ENCODE results near the gene LRRC70.

The LRRC70 gene

DNA sequence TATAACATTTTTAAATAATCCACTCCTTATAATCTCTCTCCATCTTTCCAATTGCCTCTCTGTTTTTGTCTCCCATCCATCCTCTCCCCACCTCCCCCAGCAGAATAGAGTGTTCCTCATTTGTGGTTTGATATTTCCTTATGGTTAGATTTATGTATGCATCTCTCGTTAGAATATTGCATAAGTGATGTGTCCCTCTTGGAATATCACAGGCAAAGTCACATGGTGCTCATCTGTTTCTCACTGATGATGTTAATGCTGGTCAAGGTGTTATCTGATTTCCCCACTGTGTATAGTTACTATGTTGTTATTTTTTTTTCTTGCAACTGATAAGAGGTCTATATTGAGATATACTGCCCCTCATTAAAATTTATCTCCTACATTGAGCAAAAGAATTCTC is 3.1 kb upstream of the LRRC70 start:
- no peak for DNase-seq (ENCODE audit: low spot score)

GRCh38 chr5:62576570-62577170 is 1.9 kb upstream of the LRRC70 start:
- no peak for DNase-seq (ENCODE audit: low spot score)

DNA sequence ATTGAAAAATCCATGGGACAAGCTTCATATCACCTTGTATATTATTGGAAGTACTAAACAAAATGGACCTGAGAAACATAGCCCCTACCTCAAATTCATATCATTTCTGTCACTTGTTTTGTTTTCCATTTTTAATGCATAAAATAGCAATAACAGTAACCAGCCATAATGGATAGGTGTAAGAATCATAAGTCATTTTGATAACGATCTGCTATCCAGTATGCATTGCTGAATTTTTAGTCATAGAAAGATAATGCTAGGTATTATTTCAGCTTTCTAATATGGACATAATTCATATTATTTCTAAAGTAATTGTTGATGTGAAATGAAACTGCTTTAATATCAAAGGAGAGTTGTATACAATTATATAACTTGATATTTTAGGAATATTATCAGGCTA is 1.1 kb upstream of the LRRC70 start:
- no peak for DNase-seq (ENCODE audit: low spot score)

- no peak for DNase-seq (ENCODE audit: low spot score)
Observed at GRCh38 chr5:62579761-62580160, 1.1 kb downstream of the LRRC70 start.

GRCh38 chr5:62581836-62582597 is 3.4 kb downstream of the LRRC70 start:
- no peak for DNase-seq (ENCODE audit: low spot score)

DNA sequence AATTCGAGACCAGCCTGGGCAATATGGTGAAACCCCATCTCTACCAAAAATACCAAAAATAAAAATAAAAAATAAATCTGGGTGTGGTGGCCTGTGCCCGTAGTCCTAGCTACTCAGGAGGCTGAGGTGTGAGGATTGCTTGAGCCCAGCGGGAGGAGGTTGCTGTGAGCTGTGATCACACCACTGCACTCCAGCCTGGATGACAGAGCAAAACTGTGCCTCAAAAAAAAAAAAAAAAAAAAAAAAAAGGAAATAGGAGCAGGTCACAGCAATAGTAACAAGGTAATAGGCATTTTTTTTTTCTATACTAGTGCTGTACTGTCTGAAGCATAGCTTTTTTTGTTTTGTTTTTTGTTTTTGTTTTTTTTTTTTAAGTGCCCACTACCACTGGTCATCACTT is 5.8 kb downstream of the LRRC70 start:
- DNase-seq (ENCODE audit: low spot score), result no peak

GRCh38 chr5:62585306-62585705 is 6.7 kb downstream of the LRRC70 start:
- no peak for DNase-seq (ENCODE audit: low spot score)

DNA sequence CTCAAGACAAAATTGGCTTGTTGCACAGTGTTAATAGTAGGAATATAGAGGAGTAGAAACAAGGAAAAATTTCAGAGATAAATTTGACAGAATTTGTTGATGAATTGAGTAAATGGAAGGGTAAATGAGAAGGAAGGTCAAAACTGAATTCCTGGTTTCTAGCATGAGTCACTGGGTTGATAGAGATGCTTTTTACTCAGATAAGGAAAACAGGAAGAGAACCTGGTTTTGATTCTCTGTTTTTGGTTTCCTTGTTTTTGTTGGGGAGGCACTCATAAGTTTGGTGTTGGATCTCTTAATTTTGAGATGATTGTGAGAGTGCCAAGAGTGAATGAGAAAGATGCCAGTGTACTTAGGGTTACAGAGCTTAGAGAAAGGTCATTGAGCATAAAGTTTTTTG is 7.1 kb downstream of the LRRC70 start:
- DNase-seq (ENCODE audit: low spot score), result no peak

DNA sequence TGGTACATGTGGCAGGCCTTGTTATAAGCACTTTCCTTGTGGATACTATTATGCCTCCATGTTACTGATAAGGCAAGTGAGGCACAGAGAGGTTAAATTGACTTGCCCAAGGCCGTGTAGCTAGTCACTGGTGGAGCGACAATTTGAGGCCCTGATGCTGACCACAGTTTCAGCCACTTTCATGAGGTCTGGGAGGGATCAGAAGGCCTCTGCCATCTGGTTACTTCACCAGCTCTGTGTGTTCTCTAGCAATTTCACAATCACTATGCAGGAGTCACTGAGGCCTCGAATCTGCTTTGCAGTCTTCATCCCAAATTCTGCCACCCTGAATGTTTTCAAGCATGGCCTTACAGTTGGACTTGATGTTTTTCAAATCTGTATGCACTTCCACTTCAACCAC is 9.1 kb downstream of the LRRC70 start:
- no peak for DNase-seq (ENCODE audit: low spot score)

DNA sequence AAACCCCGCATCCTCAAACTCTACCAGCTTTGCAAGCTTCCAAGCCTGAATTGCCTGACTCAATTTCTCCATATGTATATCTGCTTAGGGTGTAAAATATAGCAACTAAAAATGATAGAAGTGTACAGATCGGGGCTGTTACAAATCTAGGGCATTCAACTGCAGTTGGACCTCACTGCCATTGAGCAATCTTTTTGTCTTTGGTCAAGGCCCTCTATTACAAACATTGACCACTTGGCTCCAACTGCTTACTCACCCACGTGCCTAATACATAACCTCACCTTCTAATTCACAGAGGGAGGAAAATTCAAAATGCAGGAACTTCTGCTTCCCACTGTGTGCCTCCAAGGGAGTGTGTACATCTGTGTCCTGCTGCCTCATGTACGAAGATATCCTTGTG is 10.0 kb downstream of the LRRC70 start:
- no peak for DNase-seq (ENCODE audit: low spot score)

DNA sequence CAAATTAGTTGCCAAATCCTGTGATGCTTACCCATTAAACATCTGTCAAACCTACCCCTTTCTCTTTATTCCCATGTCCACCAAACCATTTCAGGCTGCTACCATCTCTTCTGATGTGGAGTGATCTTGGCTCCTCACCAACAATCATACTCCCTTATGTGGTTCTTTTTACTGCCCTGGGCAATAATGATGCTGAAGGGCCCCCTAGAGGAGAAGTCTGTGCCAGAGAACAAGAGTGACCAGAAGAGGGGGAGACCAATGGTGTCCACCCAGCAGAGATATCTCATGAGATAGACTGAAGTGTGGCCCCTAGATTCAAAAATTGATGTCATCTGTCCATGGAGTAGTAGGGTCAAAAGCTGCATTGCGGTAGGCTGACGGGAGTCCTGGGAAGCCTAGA is 10.9 kb downstream of the LRRC70 start:
- no peak for DNase-seq (ENCODE audit: low spot score)

GRCh38 chr5:62590387-62590786 is 11.8 kb downstream of the LRRC70 start:
- DNase-seq (ENCODE audit: low spot score), result no peak

- DNase-seq (ENCODE audit: low spot score), result no peak
Observed at GRCh38 chr5:62592558-62592957, 13.9 kb downstream of the LRRC70 start.

DNA sequence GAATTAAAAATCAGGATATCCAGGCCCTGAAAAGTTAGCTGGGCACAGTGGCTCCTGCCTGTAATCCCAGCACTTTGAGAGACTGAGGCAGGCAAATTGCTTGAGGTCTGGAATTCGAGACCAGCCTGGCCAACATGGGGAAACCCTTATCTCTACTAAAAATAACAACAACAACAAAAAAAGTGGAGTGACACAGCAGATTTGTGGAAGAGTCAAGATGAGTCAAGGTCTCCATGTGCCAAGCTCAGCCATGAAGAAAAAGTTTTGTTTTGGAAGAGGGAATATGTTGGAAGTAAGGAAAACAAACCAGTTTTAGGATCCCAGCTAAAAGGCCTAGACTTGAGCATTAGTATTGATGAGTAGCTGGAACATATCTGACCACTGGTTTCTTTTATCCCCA is 14.7 kb downstream of the LRRC70 start:
- DNase-seq (ENCODE audit: low spot score), result no peak

GRCh38 chr5:62594364-62594984 is 15.9 kb downstream of the LRRC70 start:
- no peak for DNase-seq (ENCODE audit: low spot score)

DNA sequence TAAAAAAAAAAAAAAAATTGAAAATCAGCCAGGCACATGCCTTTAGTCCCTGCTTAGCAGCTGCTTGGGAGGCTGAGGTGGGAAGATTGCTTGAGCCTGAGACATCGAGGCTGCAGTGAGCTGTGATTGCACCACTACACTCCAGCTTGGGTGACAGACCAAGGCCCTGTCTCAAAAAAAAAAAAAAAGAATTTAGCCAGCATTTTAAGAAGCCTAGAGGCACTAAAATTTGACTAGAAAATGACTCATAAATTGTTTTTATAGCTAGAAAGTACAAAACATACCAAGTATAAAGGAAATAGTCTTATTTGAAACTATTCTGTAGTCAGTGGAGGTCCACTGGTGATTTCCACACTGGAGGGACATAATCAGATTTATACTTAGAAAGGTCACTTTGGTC is 17.5 kb downstream of the LRRC70 start:
- DNase-seq (ENCODE audit: low spot score), result no peak

- no peak for DNase-seq (ENCODE audit: low spot score)
Observed at GRCh38 chr5:62596691-62597090, 18.1 kb downstream of the LRRC70 start.

DNA sequence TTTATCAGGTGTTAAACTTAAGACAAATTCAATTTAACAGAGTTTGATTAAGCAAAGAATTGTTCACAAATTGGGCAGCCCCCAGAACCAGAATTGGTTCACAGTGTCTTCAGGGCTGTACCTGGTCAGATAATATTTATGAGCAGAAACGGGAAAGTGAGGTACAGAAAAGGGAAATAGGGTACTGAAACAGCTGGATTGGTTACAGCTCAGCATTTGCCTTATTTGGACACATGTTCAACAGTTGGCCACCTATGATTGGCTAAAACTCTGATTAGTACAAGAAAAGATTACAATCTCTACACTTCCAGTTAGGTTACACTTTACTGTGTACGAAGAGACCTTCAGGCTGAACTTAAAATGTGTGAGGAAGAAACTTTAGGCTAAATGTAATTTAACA is 18.7 kb downstream of the LRRC70 start:
- no peak for DNase-seq (ENCODE audit: low spot score)

GRCh38 chr5:62600560-62601252 is 22.1 kb downstream of the LRRC70 start:
- DNase-seq (ENCODE audit: low spot score), result no peak

- DNase-seq (ENCODE audit: low spot score), result no peak
Observed at GRCh38 chr5:62603934-62604333, 25.3 kb downstream of the LRRC70 start.

DNA sequence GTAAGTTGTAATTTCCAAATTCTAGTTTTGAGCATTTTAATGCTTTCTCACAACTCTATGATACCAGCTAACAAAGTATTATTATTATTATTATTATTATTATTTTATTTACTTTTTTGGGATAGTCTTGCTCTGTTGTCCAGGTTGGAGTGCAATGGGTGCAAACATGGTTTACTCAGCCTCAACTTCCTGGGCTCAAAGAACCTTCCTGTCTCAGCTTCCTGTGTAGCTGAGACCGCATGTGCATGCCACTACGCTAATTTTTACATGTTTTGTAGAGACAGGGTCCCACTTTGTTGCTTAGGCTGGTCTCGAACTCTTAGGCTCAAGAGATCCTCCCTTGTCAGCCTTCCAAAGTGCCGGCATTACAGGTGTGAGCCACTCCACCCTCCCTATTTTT is 27.0 kb downstream of the LRRC70 start:
- no peak for DNase-seq (ENCODE audit: low spot score)

DNA sequence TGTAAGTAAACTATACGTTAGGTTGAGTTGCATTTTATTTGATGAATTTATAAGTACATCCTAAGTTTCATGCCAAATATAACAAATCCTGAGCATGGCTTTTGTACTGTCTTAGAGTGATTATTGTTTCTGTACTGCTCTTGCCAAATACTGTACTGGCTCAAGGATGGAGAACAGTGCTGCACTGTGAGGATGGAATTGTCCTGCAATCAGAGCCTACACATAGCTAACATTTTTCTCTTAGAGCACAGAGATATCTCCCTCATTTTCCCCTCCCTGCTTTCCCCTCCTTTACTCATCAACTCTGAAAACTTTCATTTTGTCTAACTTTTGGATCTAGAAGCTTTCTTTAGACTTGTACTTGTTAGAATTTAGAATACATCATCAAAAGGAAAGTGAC is 28.3 kb downstream of the LRRC70 start:
- DNase-seq (ENCODE audit: low spot score), result no peak

- DNase-seq (ENCODE audit: low spot score), result no peak
Observed at GRCh38 chr5:62607615-62608014, 29.0 kb downstream of the LRRC70 start.

Measured in NAMALWA (cell line).